ENCODE results near the gene SLIT3.

- TF ChIP-seq NRF1 (IDR thresholded peaks at IDR 0.05; ENCODE audit: low read depth, low read length) (no peak), USF2 (IDR thresholded peaks at IDR 0.05; ENCODE audit: borderline replicate concordance, low read depth, low read length) (no peak), IRF3 (IDR thresholded peaks at IDR 0.05; ENCODE audit: low read depth, low read length) (no peak), TAF1 (IDR thresholded peaks at IDR 0.05; ENCODE audit: borderline replicate concordance, low read depth, low read length) (no peak), CTCF (IDR thresholded peaks at IDR 0.05) (no peak), EZH2phosphoT487 (IDR thresholded peaks at IDR 0.05; ENCODE audit: borderline replicate concordance, low read depth) (no peak), GABPA (IDR thresholded peaks at IDR 0.05; ENCODE audit: low read depth) (no peak), RAD21 (IDR thresholded peaks at IDR 0.05; ENCODE audit: low read length) (no peak), FOXM1 (IDR thresholded peaks at IDR 0.05; ENCODE audit: low read depth) (no peak), EP300 (IDR thresholded peaks at IDR 0.05; ENCODE audit: borderline replicate concordance in 1 of 2, low read depth in 1 of 2, low read length in 1 of 2) (no peak; a peak in 1 of 4 replicates), POLR2AphosphoS5 (IDR thresholded peaks at IDR 0.05; ENCODE audit: low read depth, low read length) (no peak)
Measured at GRCh38 chr5:169290895-169291294, 10.0 kb downstream of the SLIT3 start.

Data from SK-N-SH (cell line).